Cardiac muscle cell (in vitro differentiated cells and primary cell): ENCODE data around the gene CPA4. TPM values are rescaled to one million over a fixed set of nuclear protein-coding genes. Genes with fewer than 3 reads are reported as not detected.

Experiments
- DNase-seq, 2 donors: peaks; one replicate each; pipeline versions ENCODE4 v3.0.0 to v3.0.0-alpha.2; 2010 to 2017; ENCODE audit warnings: low read depth in 1 of 2, low spot score in 1 of 2
- H3K27ac ChIP-seq: fragments of 200-600 bp; sonication (generic); 2 replicates; pipeline ENCODE4 v1.5.1; 2016
- H3K27me3 ChIP-seq: fragments of 200-600 bp; sonication (generic); 2 replicates; pipeline ENCODE4 v1.6.0; 2016; ENCODE audit warnings: control low read depth
- H3K36me3 ChIP-seq: fragments of 200-600 bp; sonication (generic); 2 replicates; pipeline ENCODE4 v1.5.1; 2016; ENCODE audit warnings: control low read depth
- H3K4me1 ChIP-seq: fragments of 200-600 bp; sonication (generic); 2 replicates; pipeline ENCODE4 v1.8.1; 2017; ENCODE audit warnings: low read depth, mild to moderate bottlenecking, mixed run types
- H3K4me3 ChIP-seq: fragments of 200-600 bp; sonication (generic); 2 replicates; pipeline ENCODE4 v1.5.1; 2016; ENCODE audit warnings: mild to moderate bottlenecking
- H3K9me3 ChIP-seq: fragments of 200-600 bp; sonication (generic); 2 replicates; pipeline ENCODE4 v1.5.1; 2017; ENCODE audit warnings: low read depth, mild to moderate bottlenecking, control low read depth
- CTCF ChIP-seq: IDR thresholded peaks from 2 replicates; pipeline ENCODE4 v1.5.1; 2012; ENCODE audit warnings: low read depth, mild to moderate bottlenecking, low read length
- polyA plus RNA-seq: library from polyadenylated mRNA; unstranded; fragments of >200 nt; fragmentation: Nextera tagmentation; extraction: Ambion mirVana; gene quantifications from 2 replicates; pipeline ENCODE4 v1.2.1, GENCODE V29; 2016
- total RNA-seq: library from RNA; depleted of rRNA; stranded (reverse); fragments of >200 nt; gene quantifications from 2 replicates; pipeline ENCODE4 v1.2.3, GENCODE V29; 2016

Gene CPA4
- total and polyA plus RNA-seq, 2 experiments from 2014 or later: 0.24 TPM; not detected in 1

DNA sequence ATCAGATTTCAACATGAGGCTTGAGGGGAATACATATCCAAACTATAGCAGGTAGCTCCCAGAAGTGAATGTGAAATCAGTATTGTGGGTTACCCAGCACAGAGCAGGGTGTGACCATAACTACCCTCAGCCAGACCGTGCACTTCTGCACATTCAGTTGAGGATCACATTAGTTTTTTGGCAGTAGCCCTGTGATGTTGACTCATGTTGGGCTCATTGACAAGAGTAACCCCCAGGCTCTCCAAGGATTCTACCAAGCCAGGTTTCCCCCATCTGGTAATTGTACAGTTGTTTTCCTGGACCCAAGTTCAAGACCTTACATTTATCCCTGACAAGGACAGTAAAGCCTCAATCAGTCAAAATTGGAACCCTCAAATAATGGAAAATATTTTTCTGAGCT is 11.7 kb upstream of the CPA4 start:
- H3K36me3 ChIP-seq: no peaks in the 10 kb centered on the region
- DNase-seq: peak in 1 of 2 donors; percentile 66
- no peak for TF ChIP-seq CTCF
- no peak overlapping the region for H3K27ac ChIP-seq
- H3K4me3 ChIP-seq: no peak overlapping the region
- no peaks in the 10 kb centered on the region for H3K4me1 ChIP-seq
- H3K9me3 ChIP-seq: no peaks in the 10 kb centered on the region
- no peaks in the 10 kb centered on the region for H3K27me3 ChIP-seq

DNA sequence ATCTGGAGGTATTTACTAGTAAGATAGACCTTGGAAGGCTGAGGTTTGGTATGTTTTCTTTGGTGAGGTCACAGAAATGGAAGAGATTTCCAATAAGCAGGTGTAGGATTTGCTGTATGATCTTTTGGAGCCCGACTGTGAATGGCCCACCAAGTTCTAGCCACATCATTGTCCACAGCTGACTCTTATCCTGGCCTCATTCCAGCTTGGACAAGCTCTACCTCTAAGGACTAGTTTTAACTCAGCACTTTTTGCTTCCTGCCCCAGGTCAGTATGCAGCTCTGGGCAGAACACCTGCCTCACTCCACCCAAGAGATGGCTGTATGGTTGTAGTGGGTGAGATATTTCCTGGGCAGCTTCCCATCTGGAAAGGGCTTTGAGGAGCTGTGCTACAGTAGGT is 6.1 kb upstream of the CPA4 start:
- TF ChIP-seq CTCF: no peak

GRCh38 chr7:130288168-130288567 is 4.8 kb upstream of the CPA4 start:
- TF ChIP-seq CTCF: no peak
- Histone ChIP-seq H3K27ac (no peak overlapping the region), H3K4me1 (no peaks in the 10 kb centered on the region), H3K27me3 (no peaks in the 10 kb centered on the region), H3K9me3 (no peaks in the 10 kb centered on the region), H3K36me3 (no peaks in the 10 kb centered on the region), H3K4me3 (no peak overlapping the region)
- DNase-seq: no peak

More for the DNA sequence above, 6.1 kb upstream of the CPA4 start:
- Histone ChIP-seq H3K27ac (no peak overlapping the region), H3K4me1 (no peaks in the 10 kb centered on the region), H3K4me3 (no peak overlapping the region), H3K27me3 (no peaks in the 10 kb centered on the region), H3K36me3 (no peaks in the 10 kb centered on the region), H3K9me3 (no peaks in the 10 kb centered on the region)
- no peak for DNase-seq

GRCh38 chr7:130288829-130289228 is 4.1 kb upstream of the CPA4 start:
- Histone ChIP-seq H3K27me3 (no peaks in the 10 kb centered on the region), H3K4me1 (no peaks in the 10 kb centered on the region), H3K36me3 (no peaks in the 10 kb centered on the region), H3K4me3 (no peak overlapping the region), H3K9me3 (no peaks in the 10 kb centered on the region), H3K27ac (no peak overlapping the region)
- no peak for DNase-seq
- no peak for TF ChIP-seq CTCF

- no peak for TF ChIP-seq CTCF
- H3K27ac ChIP-seq: no peak overlapping the region
- H3K9me3 ChIP-seq: no peaks in the 10 kb centered on the region
- no peaks in the 10 kb centered on the region for H3K36me3 ChIP-seq
- no peak for DNase-seq
- H3K4me3 ChIP-seq: no peak overlapping the region
- H3K4me1 ChIP-seq: no peaks in the 10 kb centered on the region
- H3K27me3 ChIP-seq: no peaks in the 10 kb centered on the region
Observed at GRCh38 chr7:130289478-130289877, 3.5 kb upstream of the CPA4 start.

GRCh38 chr7:130290745-130291144 is 2.2 kb upstream of the CPA4 start:
- H3K4me1 ChIP-seq: no peaks in the 10 kb centered on the region
- H3K36me3 ChIP-seq: no peaks in the 10 kb centered on the region
- H3K27me3 ChIP-seq: no peaks in the 10 kb centered on the region
- H3K27ac ChIP-seq: no peak overlapping the region
- no peak for DNase-seq
- no peaks in the 10 kb centered on the region for H3K9me3 ChIP-seq
- TF ChIP-seq CTCF: no peak
- H3K4me3 ChIP-seq: no peak overlapping the region
